Activated effector memory CD4-positive, alpha-beta T cell treated with anti-CD3 and anti-CD28 coated beads, Interleukin-2, amount 50 U/mL, for 16 hours (primary cell): ENCODE measurements around the gene EMILIN2.

Experiments used
- DNase-seq: peaks from one replicate; pipeline ENCODE4 v3.0.0-alpha.2; 2020

EMILIN2 gene

DNA sequence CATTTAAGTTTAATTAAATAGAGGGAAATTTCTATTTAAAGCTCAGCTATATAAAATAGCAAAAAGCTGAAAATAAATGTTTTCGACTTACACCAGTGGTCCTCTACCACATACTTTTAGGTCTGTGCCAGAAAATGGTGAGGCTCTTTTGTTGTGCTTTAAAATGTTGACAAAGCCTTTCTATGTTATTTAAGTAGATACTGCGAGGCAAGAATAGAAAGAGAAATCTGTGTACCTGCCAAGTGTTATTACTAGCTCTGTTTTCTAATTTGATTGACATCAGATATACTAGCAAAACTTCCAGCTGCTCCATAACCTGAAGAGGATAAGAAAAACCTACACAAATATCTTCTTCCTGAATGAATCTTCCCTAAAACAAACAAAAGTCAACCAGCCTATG, 112.5 kb downstream of the EMILIN2 start:
- DNase-seq = no peak

DNA sequence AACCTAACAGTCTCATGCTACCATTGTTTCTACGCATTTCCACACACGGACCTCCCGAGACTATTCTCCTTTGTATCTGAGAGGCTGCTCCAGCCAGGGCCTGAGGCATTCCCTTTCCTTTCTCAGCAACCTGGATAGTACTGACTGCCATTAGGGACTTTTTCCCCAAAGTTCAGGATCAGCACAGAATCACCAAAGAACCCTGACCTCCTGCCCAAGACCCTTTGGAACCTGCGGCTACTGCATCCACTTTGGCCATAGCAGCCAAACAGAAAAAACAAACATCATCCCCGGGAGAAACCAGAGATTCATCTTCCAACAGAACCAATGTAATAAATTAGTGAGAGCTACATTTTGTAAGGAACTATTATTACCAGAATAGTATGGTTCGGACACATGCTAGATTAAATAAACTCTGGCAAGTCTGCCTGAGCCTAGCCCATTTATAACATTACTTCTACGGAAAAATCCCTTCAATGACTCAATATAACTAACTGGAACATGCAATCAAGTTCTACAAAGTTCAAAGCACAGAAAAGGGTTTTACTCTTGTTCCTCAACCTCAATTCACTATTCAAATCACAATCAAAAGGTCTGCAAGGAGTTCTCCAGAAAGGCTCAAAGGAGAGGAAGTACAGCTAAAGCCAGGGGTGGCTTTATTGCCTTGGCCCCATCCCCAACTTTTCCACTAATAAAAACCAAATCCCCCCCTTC, 114.3 kb downstream of the EMILIN2 start:
- DNase-seq = no peak

DNA sequence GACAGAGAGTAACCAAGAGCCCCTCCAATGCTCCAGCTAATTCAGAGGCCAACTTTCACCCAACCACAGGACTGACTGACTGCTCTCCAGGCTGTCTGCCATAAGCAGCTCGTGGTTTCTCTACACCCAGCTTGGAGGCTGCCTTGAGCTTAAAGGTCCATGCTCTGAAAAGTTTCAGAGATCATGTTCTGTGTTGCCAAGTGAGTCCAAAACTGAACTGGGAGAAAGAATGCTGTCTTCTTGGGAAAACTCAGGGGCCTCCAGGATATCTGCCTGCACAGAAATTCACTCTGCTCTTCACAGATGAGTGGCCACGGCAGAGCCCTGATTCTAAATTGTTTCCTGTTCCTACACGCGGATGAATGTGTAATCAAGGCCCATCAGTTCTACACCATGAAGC, 115.0 kb downstream of the EMILIN2 start:
- DNase-seq = no peak

DNA sequence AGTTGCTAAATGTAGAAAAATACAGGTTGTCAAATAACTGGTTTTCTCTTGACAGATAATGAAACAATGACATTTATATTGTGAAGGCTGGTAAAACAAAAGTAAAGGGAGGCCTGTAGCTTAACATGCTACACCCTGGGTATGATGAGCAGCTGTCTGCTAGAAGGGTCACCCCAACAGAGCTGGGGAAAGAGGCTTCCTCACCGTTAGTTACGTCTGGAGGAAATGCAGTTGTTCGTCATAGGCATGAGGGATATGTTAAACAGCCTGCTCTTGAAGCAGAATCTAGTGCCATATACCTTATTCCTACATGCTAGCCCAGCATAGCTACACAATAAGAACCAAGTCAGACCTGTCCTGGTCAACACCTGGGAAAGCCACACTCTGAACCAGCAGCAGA, 116.2 kb downstream of the EMILIN2 start:
- DNase-seq = no peak

DNA sequence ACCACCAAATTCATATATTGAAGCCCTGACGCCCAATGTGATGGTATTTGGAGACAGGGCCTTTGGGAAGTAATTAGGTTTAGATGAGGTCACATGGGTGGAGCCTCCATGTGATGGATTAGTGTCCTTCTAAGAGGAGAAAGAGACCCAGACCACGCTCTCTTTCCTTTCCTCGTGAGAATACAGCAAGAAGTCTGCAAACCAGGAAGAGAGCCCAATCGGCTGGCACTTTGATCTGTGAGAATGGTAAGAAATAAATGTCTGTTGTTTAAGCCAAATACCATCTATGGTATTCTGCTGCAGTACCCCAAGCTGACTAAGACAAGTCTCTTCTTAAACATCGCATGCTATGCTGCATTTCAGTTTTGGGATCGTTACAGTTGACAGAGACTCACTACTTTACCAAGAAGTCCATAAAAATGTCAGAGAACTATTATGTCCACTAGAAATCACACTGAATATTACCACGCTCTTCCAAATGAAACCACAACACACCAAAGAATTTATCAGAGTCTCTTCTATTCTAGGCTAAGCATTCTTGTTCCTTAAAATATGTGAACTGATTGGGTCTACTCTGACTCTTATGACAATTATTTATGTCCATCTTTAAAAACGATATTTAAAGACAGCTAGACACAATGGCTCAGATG, 117.7 kb downstream of the EMILIN2 start:
- DNase-seq = no peak
